Activated naive CD8-positive, alpha-beta T cell treated with anti-CD3 and anti-CD28 coated beads, Interleukin-2, amount 10 ng/mL, durations not matched to agents 7 days and 5 days (primary cell): ENCODE data around the gene TUFT1. TPM values are rescaled to one million over a fixed set of nuclear protein-coding genes. Genes with fewer than 3 reads are reported as not detected.
"Not testable (repeated sequence)": the region's sequence is repeated elsewhere in the genome, so short reads cannot be mapped to it uniquely, and the experiment has no call there.

ENCODE experiments used
- ATAC-seq: fragments of 150-1000 bp; cut with Tn5 transposase; one replicate; pipeline ENCODE4 v1.10.0; 2021; ENCODE audit warnings: low read depth, moderate library complexity
- POLR2A ChIA-PET: fragments of 350-600 bp; sonication (Branson Sonifier 250); formaldehyde crosslinking; loops from one replicate; lab custom pipeline; 2021; ENCODE audit warnings: antibody characterized with exemption; lab: Charles Lee
- DNase-seq: peaks from one replicate; pipeline ENCODE4 v3.0.0; 2021
- H3K27ac Mint-ChIP-seq: one replicate; pipeline ENCODE4 v1.8.0; 2022; ENCODE audit warnings: mild to moderate bottlenecking, mixed read lengths
- H3K27me3 Mint-ChIP-seq: one replicate; pipeline ENCODE4 v1.8.0; 2022; ENCODE audit warnings: mild to moderate bottlenecking, moderate library complexity, mixed read lengths
- H3K36me3 Mint-ChIP-seq: one replicate; pipeline ENCODE4 v1.8.0; 2021; ENCODE audit warnings: mild to moderate bottlenecking, mixed read lengths
- H3K4me1 Mint-ChIP-seq: one replicate; pipeline ENCODE4 v1.8.0; 2021; ENCODE audit warnings: mixed read lengths
- H3K4me3 Mint-ChIP-seq: one replicate; pipeline ENCODE4 v1.8.0; 2022; ENCODE audit warnings: mild to moderate bottlenecking, moderate library complexity, mixed read lengths
- H3K9me3 Mint-ChIP-seq: one replicate; pipeline ENCODE4 v1.8.0; 2021; ENCODE audit warnings: mixed read lengths
- total RNA-seq, 2 experiments: library from RNA; stranded (reverse); gene quantifications; one replicate each; pipeline ENCODE4 v1.2.3, GENCODE V29; 2021

TUFT1 gene
- total RNA-seq, 2 experiments from 2014 or later: 1.5 TPM

DNA sequence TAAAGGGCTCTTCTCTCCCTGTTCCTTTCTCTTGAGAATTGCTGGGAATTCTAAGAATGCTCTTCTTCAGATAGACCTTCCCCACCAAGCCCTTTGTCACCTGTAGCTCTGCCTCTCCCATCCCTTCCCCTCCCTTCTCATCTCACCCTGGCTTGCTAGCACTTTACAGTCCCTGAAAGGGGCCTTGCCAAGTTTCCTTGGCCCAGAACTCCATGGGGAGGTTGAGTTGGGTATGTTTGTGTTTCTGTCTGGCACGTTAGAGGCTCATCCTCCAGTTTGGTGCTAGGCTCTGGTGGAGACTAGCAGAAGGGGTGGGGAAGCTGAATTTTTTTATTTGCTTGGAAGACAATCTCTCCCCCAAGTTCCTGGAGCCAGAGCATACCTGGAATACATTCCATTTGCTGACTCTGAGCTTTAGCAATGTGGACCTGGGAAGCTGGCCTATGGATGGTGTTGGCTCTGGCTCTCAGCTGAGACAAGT, 24.0 kb upstream of the TUFT1 start:
- Mint-ChIP-seq H3K36me3 (no peaks in the 10 kb centered on the region), H3K27ac (no peak overlapping the region), H3K4me1 (peaks cover 19% of the 10 kb centered on the region), H3K4me3 (no peak overlapping the region), H3K27me3 (peaks cover 2% of the 10 kb centered on the region), H3K9me3 (no peaks in the 10 kb centered on the region)
- no peak for ATAC-seq
- POLR2A ChIA-PET: interaction anchor here (0.6 kb wide), 1 partner anchor 23 kb away, joined by 3 read pairs; no protein-coding TSS in a partner anchor
- no peak for DNase-seq

DNA sequence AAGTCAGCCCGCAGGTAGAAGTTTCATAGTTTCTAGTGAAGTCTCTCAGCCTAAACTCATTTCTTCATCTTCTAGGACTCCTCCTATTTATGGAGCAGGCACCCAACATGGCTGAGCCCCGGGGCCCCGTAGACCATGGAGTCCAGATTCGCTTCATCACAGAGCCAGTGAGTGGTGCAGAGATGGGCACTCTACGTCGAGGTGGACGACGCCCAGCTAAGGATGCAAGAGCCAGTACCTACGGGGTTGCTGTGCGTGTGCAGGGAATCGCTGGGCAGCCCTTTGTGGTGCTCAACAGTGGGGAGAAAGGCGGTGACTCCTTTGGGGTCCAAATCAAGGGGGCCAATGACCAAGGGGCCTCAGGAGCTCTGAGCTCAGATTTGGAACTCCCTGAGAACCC, 21.7 kb upstream of the TUFT1 start:
- Mint-ChIP-seq H3K4me1 (peaks cover 8% of the 10 kb centered on the region), H3K4me3 (no peak overlapping the region), H3K36me3 (no peaks in the 10 kb centered on the region), H3K9me3 (no peaks in the 10 kb centered on the region), H3K27ac (no peak overlapping the region), H3K27me3 (peaks cover 4% of the 10 kb centered on the region)
- POLR2A ChIA-PET: no interaction called here
- ATAC-seq (no peak), DNase-seq (no peak)

DNA sequence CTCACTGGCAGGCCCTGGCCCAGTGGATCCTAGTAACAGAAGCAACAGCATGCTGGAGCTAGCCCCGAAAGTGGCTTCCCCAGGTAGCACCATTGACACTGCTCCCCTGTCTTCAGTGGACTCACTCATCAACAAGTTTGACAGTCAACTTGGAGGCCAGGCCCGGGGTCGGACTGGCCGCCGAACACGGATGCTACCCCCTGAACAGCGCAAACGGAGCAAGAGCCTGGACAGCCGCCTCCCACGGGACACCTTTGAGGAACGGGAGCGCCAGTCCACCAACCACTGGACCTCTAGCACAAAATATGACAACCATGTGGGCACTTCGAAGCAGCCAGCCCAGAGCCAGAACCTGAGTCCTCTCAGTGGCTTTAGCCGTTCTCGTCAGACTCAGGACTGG, 21.2 kb upstream of the TUFT1 start:
- no peaks in the 10 kb centered on the region for H3K9me3 Mint-ChIP-seq
- peaks cover 4% of the 10 kb centered on the region for H3K27me3 Mint-ChIP-seq

DNA sequence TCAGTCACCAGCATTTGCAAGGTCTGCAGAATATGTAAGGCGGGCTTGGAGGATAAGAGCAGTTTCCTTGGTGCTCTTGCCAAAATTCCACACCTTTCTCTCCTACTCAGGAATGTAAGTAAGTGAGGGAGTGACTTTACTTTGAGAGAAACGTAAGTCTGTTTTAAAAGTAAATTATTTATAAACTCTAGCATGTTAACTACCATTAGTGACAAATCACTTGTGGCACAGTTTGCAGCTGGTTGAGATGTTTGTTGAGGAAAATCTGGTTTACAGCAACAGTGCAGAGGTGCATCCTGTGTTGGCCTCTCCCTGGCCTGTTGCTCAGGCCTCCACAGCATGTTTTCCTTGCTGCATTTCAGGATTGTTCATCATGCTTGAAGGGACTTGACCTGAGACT, 20.4 kb upstream of the TUFT1 start:
- no peak for DNase-seq
- Mint-ChIP-seq H3K4me1 (peaks cover 4% of the 10 kb centered on the region), H3K9me3 (no peaks in the 10 kb centered on the region), H3K27ac (no peak overlapping the region), H3K27me3 (peaks cover 4% of the 10 kb centered on the region), H3K4me3 (no peak overlapping the region), H3K36me3 (no peaks in the 10 kb centered on the region)
- POLR2A ChIA-PET: no interaction called here
- no peak for ATAC-seq

More for the DNA sequence above, 21.2 kb upstream of the TUFT1 start:
- DNase-seq: no peak
- POLR2A ChIA-PET: no interaction called here
- Mint-ChIP-seq H3K27ac (no peak overlapping the region), H3K4me3 (no peak overlapping the region), H3K36me3 (no peaks in the 10 kb centered on the region), H3K4me1 (peaks cover 5% of the 10 kb centered on the region)
- ATAC-seq: no peak

DNA sequence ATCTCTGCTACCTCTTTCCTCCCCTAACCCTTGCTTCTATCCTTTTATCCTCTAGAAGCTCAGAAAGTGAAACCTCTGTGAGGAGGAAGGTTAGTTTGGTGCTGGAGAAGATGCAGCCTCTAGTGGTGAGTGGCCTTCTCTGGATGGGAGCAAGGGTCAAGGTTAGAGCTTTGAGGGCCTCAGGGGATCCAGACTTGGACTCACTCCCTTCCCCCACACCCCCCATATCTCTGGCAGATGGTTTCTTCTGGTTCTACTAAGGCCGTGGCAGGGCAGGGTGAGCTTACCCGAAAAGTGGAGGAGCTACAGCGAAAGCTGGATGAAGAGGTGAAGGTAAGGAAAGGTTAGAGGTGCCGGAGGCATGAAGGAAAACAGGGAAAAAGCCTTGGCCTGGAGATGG, 19.8 kb upstream of the TUFT1 start:
- Mint-ChIP-seq H3K36me3 (no peaks in the 10 kb centered on the region), H3K27ac (no peak overlapping the region), H3K27me3 (peaks cover 4% of the 10 kb centered on the region), H3K4me1 (peaks cover 4% of the 10 kb centered on the region), H3K9me3 (no peaks in the 10 kb centered on the region), H3K4me3 (no peak overlapping the region)
- DNase-seq (no peak), ATAC-seq (no peak)
- POLR2A ChIA-PET: no interaction called here

DNA sequence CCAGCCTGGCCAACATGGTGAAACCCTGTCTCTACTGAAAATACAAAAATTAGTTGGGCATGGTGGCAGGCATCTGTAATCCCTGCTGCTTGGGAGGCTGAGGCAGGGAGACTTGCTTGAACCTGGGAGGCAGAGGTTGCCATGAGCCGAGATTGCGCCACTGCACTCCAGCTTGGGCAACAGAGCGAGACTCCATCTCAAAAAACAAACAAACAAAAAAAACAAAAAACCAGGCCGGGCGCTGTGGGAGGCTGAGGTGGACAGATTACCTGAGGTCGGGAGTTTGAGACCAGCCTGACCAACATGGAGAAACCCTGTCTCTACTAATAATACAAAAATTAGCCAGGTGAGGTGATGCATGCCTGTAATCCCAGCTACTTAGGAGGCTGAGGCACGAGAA, 17.7 kb upstream of the TUFT1 start:
- H3K36me3 Mint-ChIP-seq, POLR2A ChIA-PET, H3K27ac Mint-ChIP-seq, H3K27me3 Mint-ChIP-seq, H3K4me3 Mint-ChIP-seq, H3K9me3 Mint-ChIP-seq, H3K4me1 Mint-ChIP-seq, ATAC-seq, DNase-seq: not testable (repeated sequence)

DNA sequence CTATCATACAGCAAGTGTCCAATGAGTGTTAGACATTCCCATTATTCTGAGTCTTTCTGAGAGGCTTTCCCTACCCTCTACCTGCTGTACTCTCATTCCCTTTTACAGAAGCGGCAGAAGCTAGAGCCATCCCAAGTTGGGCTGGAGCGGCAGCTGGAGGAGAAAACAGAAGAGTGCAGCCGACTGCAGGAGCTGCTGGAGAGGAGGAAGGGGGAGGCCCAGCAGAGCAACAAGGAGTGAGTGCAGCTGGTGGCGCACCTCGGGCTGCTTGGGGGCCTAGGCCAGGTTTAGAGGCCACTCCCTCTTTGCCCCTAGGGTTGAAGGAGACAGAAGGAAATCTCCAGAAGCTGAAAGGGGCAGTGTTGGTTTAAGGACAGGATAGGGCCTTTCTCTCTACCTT, 16.8 kb upstream of the TUFT1 start:
- Mint-ChIP-seq H3K4me3 (no peak overlapping the region), H3K4me1 (peaks cover 4% of the 10 kb centered on the region), H3K36me3 (no peaks in the 10 kb centered on the region), H3K27me3 (peaks cover 4% of the 10 kb centered on the region), H3K27ac (no peak overlapping the region), H3K9me3 (no peaks in the 10 kb centered on the region)
- POLR2A ChIA-PET: no interaction called here
- ATAC-seq (no peak), DNase-seq (no peak)

DNA sequence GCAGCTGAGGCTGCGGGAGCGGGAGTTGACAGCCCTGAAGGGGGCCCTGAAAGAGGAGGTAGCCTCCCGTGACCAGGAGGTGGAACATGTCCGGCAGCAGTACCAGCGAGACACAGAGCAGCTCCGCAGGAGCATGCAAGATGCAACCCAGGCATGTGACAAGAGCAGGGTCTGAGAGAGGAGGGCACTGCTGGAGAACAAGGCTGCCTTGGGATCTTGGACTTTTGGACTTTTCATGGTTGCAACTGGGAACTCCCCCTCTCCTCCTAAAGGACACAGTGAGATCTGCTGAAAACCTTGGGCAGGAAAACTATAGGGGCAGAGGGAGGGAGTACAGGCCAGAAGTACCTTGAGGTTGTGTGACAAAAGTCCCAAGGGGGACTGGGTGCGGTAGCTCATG, 15.4 kb upstream of the TUFT1 start:
- Mint-ChIP-seq H3K27ac (no peak overlapping the region), H3K36me3 (no peaks in the 10 kb centered on the region), H3K4me1 (peaks cover 4% of the 10 kb centered on the region), H3K9me3 (no peaks in the 10 kb centered on the region), H3K27me3 (peaks cover 4% of the 10 kb centered on the region), H3K4me3 (no peak overlapping the region)
- no peak for ATAC-seq
- no peak for DNase-seq
- POLR2A ChIA-PET: no interaction called here

DNA sequence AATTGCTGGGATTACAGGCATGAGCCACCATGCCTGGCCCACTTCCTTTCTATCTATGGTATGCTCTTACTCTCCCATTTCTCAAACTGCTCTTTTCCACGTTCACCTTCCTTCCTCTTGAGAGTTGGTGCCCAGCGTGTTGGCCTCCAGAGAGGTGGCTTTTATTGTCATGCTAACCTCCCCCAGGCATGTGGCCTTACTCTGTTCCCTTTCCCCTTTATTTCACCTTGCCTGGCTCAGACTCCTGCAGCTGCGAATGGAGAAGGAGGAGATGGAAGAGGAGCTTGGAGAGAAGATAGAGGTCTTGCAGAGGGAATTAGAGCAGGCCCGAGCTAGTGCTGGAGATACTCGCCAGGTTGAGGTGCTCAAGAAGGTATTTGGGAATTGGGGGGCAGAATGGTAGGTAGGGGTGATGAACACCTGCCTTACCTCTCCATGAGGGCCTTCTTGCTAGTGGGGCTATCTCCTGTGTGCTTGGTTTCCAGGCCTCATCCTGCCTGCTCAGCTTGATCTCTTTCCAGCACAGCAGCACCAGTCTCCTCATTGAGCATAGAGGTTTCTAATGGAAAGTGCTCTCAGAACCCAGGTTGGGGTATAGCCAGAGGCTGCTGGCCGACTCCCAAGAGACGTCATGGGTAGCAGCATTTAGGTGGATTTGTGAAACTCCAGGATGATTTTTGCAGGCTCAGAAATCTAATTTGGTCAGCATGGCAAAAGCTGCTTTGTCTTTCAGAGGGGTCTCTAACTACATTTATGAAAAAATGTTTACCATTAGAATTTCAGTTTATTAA, 13.2 kb upstream of the TUFT1 start:
- no peak overlapping the region for H3K27ac Mint-ChIP-seq
- DNase-seq (no peak), ATAC-seq (no peak)
- H3K36me3 Mint-ChIP-seq: no peaks in the 10 kb centered on the region
- no peaks in the 10 kb centered on the region for H3K4me1 Mint-ChIP-seq
- no peak overlapping the region for H3K4me3 Mint-ChIP-seq
- POLR2A ChIA-PET: no interaction called here
- no peaks in the 10 kb centered on the region for H3K9me3 Mint-ChIP-seq
- H3K27me3 Mint-ChIP-seq: no peaks in the 10 kb centered on the region

DNA sequence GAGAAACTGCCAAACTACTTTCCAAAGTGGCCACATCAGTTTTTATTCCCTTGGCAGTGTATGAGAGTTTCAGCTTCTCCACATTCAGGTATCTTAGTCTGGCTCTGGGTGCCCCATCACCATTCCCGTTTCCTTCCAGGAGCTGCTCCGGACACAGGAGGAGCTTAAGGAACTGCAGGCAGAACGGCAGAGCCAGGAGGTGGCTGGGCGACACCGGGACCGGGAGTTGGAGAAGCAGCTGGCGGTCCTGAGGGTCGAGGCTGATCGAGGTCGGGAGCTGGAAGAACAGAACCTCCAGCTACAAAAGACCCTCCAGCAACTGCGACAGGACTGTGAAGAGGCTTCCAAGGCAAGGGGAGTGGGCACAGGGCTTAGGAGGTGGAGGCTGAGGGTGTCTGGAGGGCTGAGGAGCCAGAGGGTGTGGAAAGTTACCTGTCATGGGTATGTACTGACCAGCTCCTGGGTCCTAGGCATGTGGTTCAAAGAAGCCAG, 10.9 kb upstream of the TUFT1 start:
- ATAC-seq (no peak), DNase-seq (no peak)
- POLR2A ChIA-PET: no interaction called here
- Mint-ChIP-seq H3K4me3 (no peak overlapping the region), H3K27ac (no peak overlapping the region), H3K4me1 (no peaks in the 10 kb centered on the region), H3K9me3 (no peaks in the 10 kb centered on the region), H3K36me3 (no peaks in the 10 kb centered on the region), H3K27me3 (no peaks in the 10 kb centered on the region)

DNA sequence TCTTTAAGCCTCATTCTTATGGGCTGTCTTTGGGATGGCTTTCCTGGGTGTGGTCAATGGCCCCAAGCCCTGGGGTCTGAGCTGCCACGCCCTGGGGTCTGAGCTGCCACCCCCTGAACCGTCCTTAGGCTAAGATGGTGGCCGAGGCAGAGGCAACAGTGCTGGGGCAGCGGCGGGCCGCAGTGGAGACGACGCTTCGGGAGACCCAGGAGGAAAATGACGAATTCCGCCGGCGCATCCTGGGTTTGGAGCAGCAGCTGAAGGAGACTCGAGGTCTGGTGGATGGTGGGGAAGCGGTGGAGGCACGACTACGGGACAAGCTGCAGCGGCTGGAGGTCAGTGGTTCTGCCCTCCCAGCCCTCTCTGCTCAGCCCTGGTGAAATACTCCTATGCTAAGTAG, 10.3 kb upstream of the TUFT1 start:
- ATAC-seq: no peak
- no peak overlapping the region for H3K4me3 Mint-ChIP-seq
- POLR2A ChIA-PET: no interaction called here
- no peaks in the 10 kb centered on the region for H3K9me3 Mint-ChIP-seq
- H3K27ac Mint-ChIP-seq: no peak overlapping the region
- no peaks in the 10 kb centered on the region for H3K27me3 Mint-ChIP-seq
- DNase-seq: no peak
- H3K36me3 Mint-ChIP-seq: no peaks in the 10 kb centered on the region
- peaks cover 2% of the 10 kb centered on the region for H3K4me1 Mint-ChIP-seq

DNA sequence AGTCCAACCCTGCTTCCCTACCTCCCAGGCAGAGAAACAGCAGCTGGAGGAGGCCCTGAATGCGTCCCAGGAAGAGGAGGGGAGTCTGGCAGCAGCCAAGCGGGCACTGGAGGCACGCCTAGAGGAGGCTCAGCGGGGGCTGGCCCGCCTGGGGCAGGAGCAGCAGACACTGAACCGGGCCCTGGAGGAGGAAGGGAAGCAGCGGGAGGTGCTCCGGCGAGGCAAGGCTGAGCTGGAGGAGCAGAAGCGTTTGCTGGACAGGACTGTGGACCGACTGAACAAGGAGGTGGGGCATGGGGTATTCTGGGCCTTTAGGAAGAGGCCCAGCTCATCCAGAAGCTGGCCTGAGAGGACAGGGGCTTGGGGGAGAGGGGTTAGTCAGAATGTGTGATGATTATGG, 9.6 kb upstream of the TUFT1 start:
- ATAC-seq (no peak), DNase-seq (no peak)
- peaks cover 2% of the 10 kb centered on the region for H3K4me1 Mint-ChIP-seq
- no peaks in the 10 kb centered on the region for H3K27me3 Mint-ChIP-seq
- H3K9me3 Mint-ChIP-seq: no peaks in the 10 kb centered on the region
- no peak overlapping the region for H3K27ac Mint-ChIP-seq
- H3K4me3 Mint-ChIP-seq: no peak overlapping the region
- no peaks in the 10 kb centered on the region for H3K36me3 Mint-ChIP-seq
- POLR2A ChIA-PET: no interaction called here

DNA sequence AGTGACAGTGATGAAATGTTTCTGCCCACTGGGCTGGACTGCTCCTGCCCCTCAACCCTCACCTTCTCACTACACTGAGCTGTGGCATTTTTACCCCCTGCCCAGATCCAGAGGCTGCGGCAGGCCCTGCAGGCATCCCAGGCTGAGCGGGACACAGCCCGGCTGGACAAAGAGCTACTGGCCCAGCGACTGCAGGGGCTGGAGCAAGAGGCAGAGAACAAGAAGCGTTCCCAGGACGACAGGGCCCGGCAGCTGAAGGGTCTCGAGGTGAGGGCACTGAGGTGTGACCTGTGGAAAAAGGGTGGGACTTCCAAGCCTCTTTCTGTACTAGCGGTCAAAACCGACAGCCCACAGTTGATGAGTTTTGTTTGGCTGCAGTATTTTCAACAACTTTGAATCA, 6.2 kb upstream of the TUFT1 start:
- ATAC-seq: no peak
- POLR2A ChIA-PET: interaction anchor here (0.6 kb wide), 1 partner anchor 37 kb away, joined by 4 read pairs; no protein-coding TSS in a partner anchor
- Mint-ChIP-seq H3K4me1 (peaks cover 2% of the 10 kb centered on the region), H3K36me3 (no peaks in the 10 kb centered on the region), H3K27me3 (no peaks in the 10 kb centered on the region), H3K27ac (no peak overlapping the region), H3K4me3 (no peak overlapping the region), H3K9me3 (no peaks in the 10 kb centered on the region)
- no peak for DNase-seq

DNA sequence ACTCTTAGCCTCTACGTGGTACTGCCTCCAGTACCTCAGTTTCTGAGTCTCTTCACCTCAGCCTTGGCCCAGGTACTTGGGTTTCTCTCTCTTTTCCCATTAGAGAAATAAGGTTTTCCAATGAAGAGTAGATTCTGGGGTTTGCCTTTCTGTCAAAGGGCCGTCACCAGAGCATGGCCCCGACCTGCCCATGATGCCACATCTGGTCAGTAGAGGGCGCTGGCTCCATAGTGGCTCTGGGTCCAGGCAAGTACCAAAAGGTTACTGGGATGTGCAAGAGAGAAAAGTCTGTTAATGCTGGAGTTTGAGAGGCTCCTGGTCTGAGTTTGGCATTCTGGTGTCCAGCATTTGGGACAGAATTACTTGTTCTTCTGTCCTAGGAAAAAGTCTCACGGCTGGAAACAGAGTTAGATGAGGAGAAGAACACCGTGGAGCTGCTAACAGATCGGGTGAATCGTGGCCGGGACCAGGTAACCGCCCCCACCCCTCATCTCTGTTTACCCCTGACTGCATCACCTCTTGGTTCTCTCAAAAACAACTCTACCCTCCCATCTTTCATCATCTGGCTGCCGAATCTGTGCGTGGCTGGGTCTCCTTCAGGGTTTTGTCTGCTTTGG, 5.3 kb upstream of the TUFT1 start:
- no peak overlapping the region for H3K27ac Mint-ChIP-seq
- H3K9me3 Mint-ChIP-seq: no peaks in the 10 kb centered on the region
- ATAC-seq: peak; percentile 87
- H3K4me3 Mint-ChIP-seq: no peak overlapping the region
- no peaks in the 10 kb centered on the region for H3K27me3 Mint-ChIP-seq
- peak; percentile 80 for DNase-seq
- POLR2A ChIA-PET: no interaction called here
- peaks cover 2% of the 10 kb centered on the region for H3K4me1 Mint-ChIP-seq
- H3K36me3 Mint-ChIP-seq: no peaks in the 10 kb centered on the region
